VCaP (cell line): ENCODE data around the gene PDE4D.

Experiments used
- H3K27ac ChIP-seq: fragments of 450-650 bp; 2 replicates; pipeline ENCODE4 v1.5.1; 2017
- TF ChIP-seq, protein P1 (sequence below): fragments of 450-650 bp; conservative IDR thresholded peaks from 2 replicates; pipeline ENCODE4 v1.5.1; 2017; ENCODE audit warnings: mild to moderate bottlenecking, moderate library complexity

Gene PDE4D

DNA sequence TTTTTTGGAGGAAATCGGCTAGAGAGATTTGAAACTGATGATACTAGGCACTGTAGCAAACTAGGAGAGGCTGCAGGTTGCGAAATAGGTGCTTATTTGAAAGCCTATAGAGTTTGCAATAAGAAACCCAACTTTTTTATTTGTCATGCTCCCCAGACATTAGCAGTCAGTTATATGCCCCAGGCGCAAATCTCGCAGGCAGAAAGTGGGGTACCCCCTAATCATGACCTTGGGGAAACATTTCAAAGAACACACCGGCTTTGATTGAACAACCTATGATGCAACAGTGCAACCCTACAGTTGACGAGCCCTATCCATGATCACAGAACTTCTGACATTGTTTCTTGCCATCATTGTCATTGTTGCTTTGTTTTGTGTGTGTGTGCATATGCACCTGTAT lies 800.2 kb downstream of the PDE4D start:
- TF ChIP-seq, protein P1, sequence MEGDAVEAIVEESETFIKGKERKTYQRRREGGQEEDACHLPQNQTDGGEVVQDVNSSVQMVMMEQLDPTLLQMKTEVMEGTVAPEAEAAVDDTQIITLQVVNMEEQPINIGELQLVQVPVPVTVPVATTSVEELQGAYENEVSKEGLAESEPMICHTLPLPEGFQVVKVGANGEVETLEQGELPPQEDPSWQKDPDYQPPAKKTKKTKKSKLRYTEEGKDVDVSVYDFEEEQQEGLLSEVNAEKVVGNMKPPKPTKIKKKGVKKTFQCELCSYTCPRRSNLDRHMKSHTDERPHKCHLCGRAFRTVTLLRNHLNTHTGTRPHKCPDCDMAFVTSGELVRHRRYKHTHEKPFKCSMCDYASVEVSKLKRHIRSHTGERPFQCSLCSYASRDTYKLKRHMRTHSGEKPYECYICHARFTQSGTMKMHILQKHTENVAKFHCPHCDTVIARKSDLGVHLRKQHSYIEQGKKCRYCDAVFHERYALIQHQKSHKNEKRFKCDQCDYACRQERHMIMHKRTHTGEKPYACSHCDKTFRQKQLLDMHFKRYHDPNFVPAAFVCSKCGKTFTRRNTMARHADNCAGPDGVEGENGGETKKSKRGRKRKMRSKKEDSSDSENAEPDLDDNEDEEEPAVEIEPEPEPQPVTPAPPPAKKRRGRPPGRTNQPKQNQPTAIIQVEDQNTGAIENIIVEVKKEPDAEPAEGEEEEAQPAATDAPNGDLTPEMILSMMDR = no peak
- no peak overlapping the region for H3K27ac ChIP-seq

DNA sequence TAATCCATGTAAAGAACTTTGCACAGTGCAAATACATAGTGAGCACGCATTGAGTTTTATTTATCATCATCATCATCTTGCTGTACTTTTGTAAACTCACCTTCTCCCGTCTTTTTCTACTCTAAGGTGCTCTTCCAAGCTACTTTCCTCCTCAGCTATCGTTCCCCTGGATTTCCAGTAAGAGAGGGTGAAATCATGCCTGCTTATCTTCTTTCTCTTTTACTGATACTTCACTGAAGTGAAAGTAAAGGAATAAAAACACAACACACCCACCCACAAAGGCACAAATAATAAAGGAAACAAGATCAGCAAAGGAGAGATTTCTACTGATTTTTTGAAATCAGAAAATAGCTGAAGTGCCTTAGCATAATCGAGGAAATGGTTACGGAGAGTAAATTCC lies 800.8 kb downstream of the PDE4D start:
- no peak overlapping the region for H3K27ac ChIP-seq
- TF ChIP-seq, protein P1 = no peak

DNA sequence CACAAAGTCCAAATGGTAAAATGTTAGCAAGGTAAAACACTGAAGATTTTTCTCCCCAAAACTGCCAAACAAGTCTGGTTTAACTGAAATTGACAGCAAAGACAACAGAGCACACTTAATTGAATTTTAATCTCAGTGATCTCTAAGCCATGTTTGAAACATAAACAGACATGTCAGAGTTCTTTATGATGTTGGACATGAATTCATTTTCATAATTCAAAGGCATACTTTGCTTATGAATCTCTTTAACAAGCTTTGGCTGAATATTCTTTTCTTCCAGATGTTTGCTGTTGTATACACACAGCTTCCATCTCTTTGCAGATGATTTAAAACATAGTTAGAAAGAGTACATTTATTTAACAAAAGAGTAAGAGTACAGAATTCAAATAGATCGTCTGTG lies 801.6 kb downstream of the PDE4D start:
- TF ChIP-seq, protein P1 = no peak

DNA sequence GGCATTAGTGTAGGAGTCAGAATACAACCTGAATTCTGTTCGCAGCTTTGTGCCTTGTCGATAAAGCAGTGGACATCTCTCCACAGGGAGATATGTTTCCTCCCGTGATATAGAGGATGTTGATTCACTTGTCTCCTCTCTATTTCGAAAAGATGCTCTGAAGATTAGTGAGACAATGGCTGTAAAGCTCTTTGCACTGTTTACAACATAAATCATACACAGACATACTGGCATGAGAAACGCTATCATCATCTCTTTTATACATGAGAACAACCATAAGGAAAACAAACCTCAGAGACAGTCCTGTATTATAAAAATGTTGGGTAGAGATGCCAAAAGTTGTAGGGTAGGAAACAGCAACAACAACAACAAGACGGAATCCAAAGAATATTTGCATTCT lies 803.2 kb downstream of the PDE4D start:
- no peak overlapping the region for H3K27ac ChIP-seq
- TF ChIP-seq, protein P1 = no peak

More for the DNA sequence above, 801.6 kb downstream of the PDE4D start:
- H3K27ac ChIP-seq = no peak overlapping the region

DNA sequence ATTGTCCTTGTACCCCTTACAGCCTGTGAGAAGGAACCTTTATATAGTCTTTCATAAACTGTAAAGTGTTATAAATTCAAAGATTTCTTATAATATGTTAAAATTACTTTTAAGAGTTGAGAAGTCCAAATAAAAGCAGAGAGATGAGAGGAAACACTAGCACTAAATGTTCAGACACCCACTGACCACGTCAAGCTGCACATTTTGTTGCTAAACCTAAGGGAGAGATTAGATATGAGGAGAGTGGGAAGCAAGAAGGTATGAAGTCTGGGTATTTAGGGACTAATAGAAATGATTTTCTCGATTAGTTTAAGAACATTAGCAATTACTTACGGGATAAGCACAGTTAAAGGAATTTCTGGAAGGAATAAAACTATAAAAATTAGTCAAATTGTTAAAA lies 803.8 kb downstream of the PDE4D start:
- TF ChIP-seq, protein P1 = no peak
- no peak overlapping the region for H3K27ac ChIP-seq

DNA sequence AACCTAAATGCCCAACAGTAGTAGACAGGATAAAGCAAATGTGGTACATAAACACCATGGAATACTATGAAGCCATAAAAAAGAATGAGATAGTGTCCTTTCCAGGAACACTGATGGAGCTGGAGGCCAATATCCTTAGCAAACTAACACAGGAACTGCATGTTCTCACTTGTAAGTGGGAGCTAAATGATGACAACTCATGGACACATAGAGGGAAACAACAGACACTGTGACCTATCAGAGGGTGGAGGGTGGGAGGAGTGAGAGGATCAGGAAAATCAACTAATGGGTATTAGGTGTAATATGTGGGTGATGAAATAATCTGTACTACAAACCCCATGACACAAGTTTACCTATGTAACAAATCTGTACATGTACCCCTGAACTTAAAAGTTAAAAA lies 805.0 kb downstream of the PDE4D start:
- no peak overlapping the region for H3K27ac ChIP-seq
- TF ChIP-seq, protein P1 = no peak

DNA sequence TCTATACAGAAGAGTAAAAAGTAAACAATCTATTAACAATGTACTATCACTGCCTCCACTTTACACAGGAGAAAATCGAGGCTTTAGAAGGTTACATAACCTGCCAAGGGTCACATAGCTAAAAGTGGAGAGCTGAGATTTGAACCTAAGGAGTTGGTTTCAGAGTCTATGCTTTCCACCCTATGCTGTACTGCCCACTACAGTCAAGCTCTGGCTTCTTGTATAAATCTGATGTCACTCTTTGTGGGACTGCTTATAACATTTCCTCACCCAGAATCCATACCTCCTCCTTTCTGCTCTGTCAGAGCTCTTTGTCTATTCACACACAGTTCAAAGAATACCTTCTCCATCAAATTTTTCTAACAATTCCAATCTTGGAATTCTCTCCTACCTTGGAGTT lies 807.5 kb downstream of the PDE4D start:
- no peak overlapping the region for H3K27ac ChIP-seq

More for the DNA sequence above, 807.5 kb downstream of the PDE4D start:
- TF ChIP-seq, protein P1 = no peak
